C4-2B (cell line): ENCODE measurements around the gene STAT4.

Experiments used
- CTCF ChIP-seq: fragments of 450-650 bp; conservative IDR thresholded peaks from 2 replicates; pipeline ENCODE4 v1.5.1; 2017; ENCODE audit warnings: mild to moderate bottlenecking
- ZFX ChIP-seq: fragments of 450-650 bp; IDR thresholded peaks from 2 replicates; pipeline ENCODE4 v1.6.1; 2017

- TF ChIP-seq CTCF = no peak; the same call in 1 of the 2 replicates
- TF ChIP-seq ZFX = no peak
Measured at GRCh38 chr2:190999949-191000665, 150.7 kb downstream of the STAT4 start.
